Activated T-cell treated with anti-CD3 and anti-CD28 coated beads, Interleukin-2, amount 50 U/mL, for 72 hours (primary cell): Measurements from ENCODE around the gene MEX3A. TPM values are rescaled to one million over a fixed set of nuclear protein-coding genes. Genes with fewer than 3 reads are reported as not detected.
"Not testable (repeated sequence)": the region's sequence is repeated elsewhere in the genome, so short reads cannot be mapped to it uniquely, and the experiment has no call there.

Experiments used
- ATAC-seq, 2 donors: fragments of 150-1000 bp; cut with Tn5 transposase; replicated peaks in 1 of 2; 2 replicates each; pipeline ENCODE4 v1.10.0; 2021; ENCODE audit warnings: moderate library complexity in 2 of 2, mild to moderate bottlenecking in 1 of 2
- DNase-seq, 2 donors: peaks; one replicate each; pipeline ENCODE4 v3.0.0; 2021 to 2022; ENCODE audit warnings: mixed read lengths in 1 of 2
- H3K27ac Mint-ChIP-seq: one replicate; pipeline ENCODE4 v1.8.0; 2022; ENCODE audit warnings: mild to moderate bottlenecking, moderate library complexity, mixed read lengths
- H3K27me3 Mint-ChIP-seq: one replicate; pipeline ENCODE4 v1.8.0; 2022; ENCODE audit warnings: low read depth, mixed read lengths
- H3K36me3 Mint-ChIP-seq, 2 donors: one replicate each; pipeline ENCODE4 v1.8.0; 2022; ENCODE audit warnings: mixed read lengths in 2 of 2, mild to moderate bottlenecking in 1 of 2; ENCODE audit not compliant: insufficient read depth in 2 of 2
- H3K4me1 Mint-ChIP-seq: one replicate; pipeline ENCODE4 v1.8.0; 2022; ENCODE audit warnings: low read depth, mixed read lengths
- H3K4me3 Mint-ChIP-seq, 2 donors: one replicate each; pipeline ENCODE4 v1.8.0; 2022; ENCODE audit warnings: mild to moderate bottlenecking in 2 of 2, mixed read lengths in 2 of 2, moderate library complexity in 2 of 2
- H3K9me3 Mint-ChIP-seq, 2 donors: one replicate each; pipeline ENCODE4 v1.8.0; 2022; ENCODE audit warnings: mixed read lengths in 2 of 2
- total RNA-seq, 2 donors: library from RNA; stranded (reverse); gene quantifications; one replicate each; pipeline ENCODE4 v1.2.3, GENCODE V29; 2022

The MEX3A gene
- total RNA-seq, 2 donors from 2014 or later = 0.31 to 0.97 TPM

DNA sequence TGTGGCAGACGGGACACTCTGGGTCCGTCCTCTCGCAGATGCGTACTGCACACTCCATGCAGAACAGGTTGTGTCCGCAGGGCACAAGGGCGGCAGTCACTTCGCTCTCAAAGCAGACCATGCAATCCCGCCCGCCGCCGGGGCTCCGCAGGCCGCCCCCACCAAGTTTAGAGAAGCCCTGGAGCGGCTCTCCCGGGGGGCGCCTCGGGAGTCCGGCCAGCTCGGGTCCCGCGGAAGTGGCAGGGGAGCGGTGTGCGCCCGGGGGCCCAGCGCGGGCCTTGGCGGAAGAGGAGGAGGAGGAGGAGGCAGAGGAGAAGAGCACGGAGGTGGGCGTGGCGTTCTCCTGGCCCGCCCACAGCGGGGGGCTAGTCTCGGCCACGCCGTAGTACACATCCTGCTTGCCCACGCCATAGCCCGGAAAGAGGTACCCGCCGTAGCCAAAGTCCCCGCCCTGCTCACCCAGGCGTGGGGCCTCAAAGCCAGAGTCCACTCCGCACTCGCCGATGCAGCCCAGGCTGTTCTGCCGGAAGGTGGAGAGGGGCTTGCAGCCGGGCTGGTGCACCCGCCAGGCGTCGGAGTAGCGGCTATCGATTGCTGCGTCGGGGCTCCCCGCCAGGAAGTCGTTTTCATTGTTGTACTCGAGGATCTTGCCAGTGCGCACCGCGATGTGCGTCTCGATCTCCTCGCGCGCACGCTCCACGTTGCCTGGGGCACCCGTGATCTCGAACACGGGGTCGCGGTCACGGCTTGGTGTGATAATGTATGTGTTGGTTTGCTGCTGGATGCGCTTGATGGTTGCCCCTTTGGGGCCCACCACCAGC, 5.4 kb downstream of the MEX3A start:
- Mint-ChIP-seq H3K9me3 (no peaks in the 10 kb centered on the region), H3K4me1 (peaks cover 5% of the 10 kb centered on the region), H3K27me3 (peaks cover 40% of the 10 kb centered on the region), H3K27ac (no peak overlapping the region), H3K36me3 (no peaks in the 10 kb centered on the region), H3K4me3 (peak overlapping the region in 1 of 2 donors; percentile 43)
- DNase-seq (peak; percentile 25 to 27), ATAC-seq (peak; percentile 54)

GRCh38 chr1:156075775-156076204, 6.5 kb downstream of the MEX3A start:
- Mint-ChIP-seq H3K4me3 (peak overlapping the region in 1 of 2 donors; percentile 18), H3K9me3 (no peaks in the 10 kb centered on the region), H3K27me3 (peaks cover 33% of the 10 kb centered on the region), H3K27ac (no peak overlapping the region), H3K36me3 (no peaks in the 10 kb centered on the region), H3K4me1 (no peaks in the 10 kb centered on the region)
- ATAC-seq = no peak
- no peak for DNase-seq

DNA sequence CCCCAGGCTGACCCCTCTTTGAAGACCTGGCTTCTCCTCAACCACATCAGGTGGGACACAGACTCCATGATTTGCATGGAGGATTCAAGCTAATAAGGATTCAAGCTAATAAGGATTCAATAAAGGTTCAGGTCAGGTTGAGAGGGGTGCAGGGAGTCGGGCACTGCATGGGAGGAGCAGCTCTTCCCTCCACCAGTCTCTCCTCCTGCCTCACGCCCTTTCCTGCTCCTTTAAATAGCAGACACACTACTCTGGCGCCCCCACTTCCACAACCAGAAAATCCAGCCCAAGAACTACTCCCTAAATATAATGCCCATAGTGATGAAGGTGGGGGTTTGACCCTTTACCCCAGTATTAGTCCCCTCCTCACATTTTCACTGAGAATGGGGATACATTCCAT, 7.1 kb downstream of the MEX3A start:
- H3K4me1 Mint-ChIP-seq = no peaks in the 10 kb centered on the region
- no peak overlapping the region for H3K4me3 Mint-ChIP-seq
- DNase-seq (no peak), ATAC-seq (no peak)
- no peaks in the 10 kb centered on the region for H3K36me3 Mint-ChIP-seq
- H3K27ac Mint-ChIP-seq = no peak overlapping the region
- H3K27me3 Mint-ChIP-seq = peaks cover 27% of the 10 kb centered on the region
- no peaks in the 10 kb centered on the region for H3K9me3 Mint-ChIP-seq

DNA sequence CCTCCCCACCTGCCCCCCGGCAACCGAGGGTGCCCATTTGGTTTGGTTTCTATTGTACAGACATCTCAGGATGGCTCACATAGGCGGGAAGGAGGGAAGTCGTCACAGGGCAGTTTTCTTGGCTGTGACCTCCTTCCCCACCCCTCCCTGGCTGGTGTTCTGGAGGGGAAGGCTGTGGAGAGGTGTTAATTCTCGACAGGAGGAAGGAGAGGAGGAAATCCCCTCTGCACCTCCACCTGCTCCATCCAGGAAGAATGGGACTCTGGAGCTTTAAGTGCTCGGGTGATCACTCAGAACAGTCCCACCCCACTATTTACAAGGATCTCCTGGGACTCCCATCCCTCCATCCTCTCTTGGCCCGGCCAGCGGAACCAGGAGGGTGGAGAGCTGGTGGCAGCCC, 7.6 kb downstream of the MEX3A start:
- H3K27ac Mint-ChIP-seq = no peak overlapping the region
- no peaks in the 10 kb centered on the region for H3K36me3 Mint-ChIP-seq
- H3K4me1 Mint-ChIP-seq = no peaks in the 10 kb centered on the region
- peaks cover 25% of the 10 kb centered on the region for H3K27me3 Mint-ChIP-seq
- H3K9me3 Mint-ChIP-seq = no peaks in the 10 kb centered on the region
- DNase-seq = no peak
- no peak overlapping the region for H3K4me3 Mint-ChIP-seq
- ATAC-seq = no peak

- H3K4me3 Mint-ChIP-seq = no peak overlapping the region
Measured at GRCh38 chr1:156073740-156074139, 8.5 kb downstream of the MEX3A start.

DNA sequence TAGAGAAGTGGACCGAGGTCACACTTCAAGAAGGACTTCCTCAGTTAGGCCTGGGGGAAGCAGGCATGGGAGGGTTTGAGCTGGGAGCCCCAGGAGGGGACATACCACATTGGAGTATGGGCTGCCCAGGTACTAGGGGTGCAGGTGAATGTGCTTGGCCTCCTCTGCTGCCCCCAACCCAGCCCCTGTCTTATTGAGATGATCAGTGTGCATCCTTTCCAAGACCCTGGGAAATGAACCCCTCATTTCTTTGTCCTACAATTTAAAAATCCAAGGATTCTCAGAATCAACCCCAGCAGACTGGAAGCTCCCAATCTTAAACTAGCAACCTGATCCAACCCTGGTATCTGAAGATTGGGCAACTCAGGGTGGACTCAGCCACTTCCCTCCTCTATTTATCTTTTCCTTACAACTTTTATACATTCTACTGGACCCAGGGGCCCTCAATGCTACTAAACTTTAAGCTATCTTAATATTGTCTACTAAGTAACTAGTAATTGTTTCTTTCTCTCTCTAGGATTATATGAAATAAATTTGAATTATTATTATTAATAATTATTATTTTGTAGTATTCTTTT, 9.1 kb downstream of the MEX3A start:
- no peak for DNase-seq
- no peaks in the 10 kb centered on the region for H3K9me3 Mint-ChIP-seq
- H3K4me3 Mint-ChIP-seq = no peak overlapping the region
- ATAC-seq = no peak
- H3K27me3 Mint-ChIP-seq = peaks cover 13% of the 10 kb centered on the region
- H3K4me1 Mint-ChIP-seq = no peaks in the 10 kb centered on the region
- no peak overlapping the region for H3K27ac Mint-ChIP-seq
- no peaks in the 10 kb centered on the region for H3K36me3 Mint-ChIP-seq

More at GRCh38 chr1:156073740-156074139, 8.5 kb downstream of the MEX3A start:
- Mint-ChIP-seq H3K9me3 (no peaks in the 10 kb centered on the region), H3K27me3 (peaks cover 17% of the 10 kb centered on the region), H3K4me1 (no peaks in the 10 kb centered on the region), H3K36me3 (no peaks in the 10 kb centered on the region), H3K27ac (no peak overlapping the region)
- ATAC-seq (no peak), DNase-seq (no peak)

- H3K4me3 Mint-ChIP-seq = no peak overlapping the region
- DNase-seq (no peak), ATAC-seq (no peak)
- H3K27me3 Mint-ChIP-seq = peaks cover 6% of the 10 kb centered on the region
- H3K9me3 Mint-ChIP-seq = no peaks in the 10 kb centered on the region
- H3K4me1 Mint-ChIP-seq = no peaks in the 10 kb centered on the region
- H3K36me3 Mint-ChIP-seq = no peaks in the 10 kb centered on the region
- no peak overlapping the region for H3K27ac Mint-ChIP-seq
Measured at GRCh38 chr1:156072251-156072650, 10.0 kb downstream of the MEX3A start.

DNA sequence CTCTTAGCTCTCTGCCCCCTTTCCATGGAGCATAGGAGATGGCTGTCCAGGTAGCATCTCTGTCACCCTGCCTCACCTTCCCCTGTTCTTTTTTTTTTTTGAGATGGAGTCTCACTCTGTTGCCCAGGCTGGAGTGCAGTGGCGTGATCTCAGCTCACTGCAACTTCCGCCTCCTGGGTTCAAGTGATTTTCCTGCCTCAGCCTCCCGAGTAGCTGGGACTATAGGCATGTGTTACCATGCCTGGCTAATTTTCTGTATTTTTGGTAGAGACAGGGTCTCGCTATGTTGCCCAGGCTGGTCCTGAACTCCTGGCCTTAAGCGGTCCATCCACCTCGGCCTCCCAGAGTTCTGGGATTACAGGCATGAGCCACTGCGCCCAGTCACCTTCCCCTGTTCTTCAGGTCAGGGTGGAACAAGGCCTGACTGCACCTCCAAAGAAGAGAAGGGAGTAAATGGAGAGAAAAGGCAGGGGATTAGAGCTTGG, 10.9 kb downstream of the MEX3A start:
- not testable (repeated sequence) for H3K27ac Mint-ChIP-seq, H3K36me3 Mint-ChIP-seq, H3K4me3 Mint-ChIP-seq, ATAC-seq, H3K9me3 Mint-ChIP-seq, H3K27me3 Mint-ChIP-seq, DNase-seq, H3K4me1 Mint-ChIP-seq

DNA sequence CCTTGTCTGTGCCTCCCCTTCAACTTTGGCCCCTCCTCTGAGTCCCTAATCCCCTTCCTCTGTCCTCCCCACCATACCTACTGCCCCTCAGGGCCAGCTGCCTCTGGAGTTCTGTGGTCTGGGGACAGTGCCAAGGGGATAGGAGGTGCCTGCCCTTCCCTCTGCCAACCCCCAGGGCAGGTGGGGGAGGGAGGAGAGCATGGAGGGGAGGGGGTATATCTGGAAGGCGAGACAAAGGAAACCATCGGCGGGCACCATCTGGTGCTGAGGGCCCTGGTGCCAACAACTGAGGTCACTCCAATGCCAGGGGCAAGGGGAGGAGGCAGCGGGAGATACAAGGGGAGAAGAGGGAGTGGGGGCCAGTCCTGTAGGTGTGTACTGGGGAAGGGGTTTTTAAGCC, 11.7 kb downstream of the MEX3A start:
- Mint-ChIP-seq H3K36me3 (no peaks in the 10 kb centered on the region), H3K4me3 (no peak overlapping the region)
- ATAC-seq = no peak

GRCh38 chr1:156069490-156070455, 12.5 kb downstream of the MEX3A start:
- Mint-ChIP-seq H3K36me3 (no peaks in the 10 kb centered on the region), H3K4me1 (peaks cover 16% of the 10 kb centered on the region), H3K4me3 (no peak overlapping the region), H3K27ac (no peak overlapping the region), H3K27me3 (no peaks in the 10 kb centered on the region), H3K9me3 (no peaks in the 10 kb centered on the region)
- ATAC-seq (no peak), DNase-seq (no peak)

More for the DNA sequence above, 11.7 kb downstream of the MEX3A start:
- no peak overlapping the region for H3K27ac Mint-ChIP-seq
- H3K9me3 Mint-ChIP-seq = no peaks in the 10 kb centered on the region
- H3K4me1 Mint-ChIP-seq = peaks cover 8% of the 10 kb centered on the region
- no peak for DNase-seq
- peaks cover 4% of the 10 kb centered on the region for H3K27me3 Mint-ChIP-seq

DNA sequence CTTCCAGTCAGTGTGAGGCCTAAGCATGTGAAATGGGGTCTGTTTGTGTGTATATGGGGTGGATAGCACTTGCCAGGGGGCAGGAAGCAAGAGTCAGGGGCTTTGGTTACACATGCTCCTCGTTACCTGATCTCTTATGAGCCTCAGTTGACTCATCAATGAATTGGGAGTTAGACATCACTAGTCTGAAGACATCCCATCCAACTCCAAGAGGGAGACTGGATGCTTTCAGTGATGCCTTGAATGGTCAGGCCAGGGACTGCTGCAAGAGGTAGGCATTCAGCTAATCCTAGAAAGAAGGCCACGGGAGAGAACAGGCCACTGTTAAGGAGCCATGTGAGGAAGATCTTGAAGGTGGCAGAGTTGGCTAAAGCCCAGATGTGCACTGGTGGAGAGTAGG, 15.0 kb downstream of the MEX3A start:
- Mint-ChIP-seq H3K36me3 (no peaks in the 10 kb centered on the region), H3K27ac (no peak overlapping the region), H3K4me1 (peaks cover 21% of the 10 kb centered on the region), H3K9me3 (no peaks in the 10 kb centered on the region), H3K4me3 (no peak overlapping the region), H3K27me3 (no peaks in the 10 kb centered on the region)
- no peak for ATAC-seq
- no peak for DNase-seq

DNA sequence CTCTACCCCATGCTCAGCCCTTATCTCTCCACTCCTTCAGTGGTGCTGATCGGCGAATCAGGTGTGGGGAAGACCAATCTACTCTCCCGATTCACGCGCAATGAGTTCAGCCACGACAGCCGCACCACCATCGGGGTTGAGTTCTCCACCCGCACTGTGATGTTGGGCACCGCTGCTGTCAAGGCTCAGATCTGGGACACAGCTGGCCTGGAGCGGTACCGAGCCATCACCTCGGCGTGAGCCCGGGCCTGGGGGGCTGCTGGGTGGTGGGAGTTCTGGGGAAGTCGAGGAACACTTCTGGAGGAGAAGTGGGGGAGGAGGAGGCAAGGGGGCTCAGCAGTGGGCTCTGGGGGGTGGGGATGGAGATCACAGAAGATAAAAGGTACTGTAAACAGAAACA, 16.4 kb downstream of the MEX3A start:
- H3K4me1 Mint-ChIP-seq = peaks cover 24% of the 10 kb centered on the region
- no peak for DNase-seq
- H3K27me3 Mint-ChIP-seq = no peaks in the 10 kb centered on the region
- H3K9me3 Mint-ChIP-seq = no peaks in the 10 kb centered on the region
- no peak overlapping the region for H3K4me3 Mint-ChIP-seq
- H3K36me3 Mint-ChIP-seq = no peaks in the 10 kb centered on the region
- H3K27ac Mint-ChIP-seq = no peak overlapping the region
- no peak for ATAC-seq

DNA sequence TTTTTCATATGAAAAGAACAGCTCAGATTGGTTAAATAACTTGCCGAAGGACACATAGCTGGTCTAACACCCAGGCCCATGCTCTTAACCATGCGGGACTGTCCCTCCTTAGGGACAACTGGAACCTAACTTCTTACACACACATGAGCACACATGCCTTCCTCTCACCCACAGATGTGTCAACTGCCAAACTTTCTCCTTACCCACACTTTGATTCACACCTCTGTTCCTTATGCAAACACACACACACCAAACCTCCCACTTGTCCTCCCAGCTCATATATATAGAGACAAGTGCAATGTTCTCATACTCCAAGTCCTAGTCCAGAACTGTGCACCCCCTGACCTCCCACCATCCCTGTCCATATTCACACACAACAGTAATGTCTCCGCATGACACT, 17.1 kb downstream of the MEX3A start:
- H3K27ac Mint-ChIP-seq = no peak overlapping the region
- H3K4me3 Mint-ChIP-seq = no peak overlapping the region
- H3K9me3 Mint-ChIP-seq = no peaks in the 10 kb centered on the region
- no peak for DNase-seq
- H3K36me3 Mint-ChIP-seq = no peaks in the 10 kb centered on the region
- no peaks in the 10 kb centered on the region for H3K27me3 Mint-ChIP-seq
- peak; percentile 40 to 58 for ATAC-seq
- H3K4me1 Mint-ChIP-seq = peaks cover 26% of the 10 kb centered on the region
